Endothelial cell of hepatic sinusoid (primary cell): ENCODE data around the gene NT5C3B.
"Not testable (repeated sequence)": the region's sequence is repeated elsewhere in the genome, so short reads cannot be mapped to it uniquely, and the experiment has no call there.

ENCODE experiments used
- in situ Hi-C: cut with HindIII; loops from 2 replicates; pipeline ENCODE4 v1.10.0; 2017; ENCODE audit warnings: low sequenced_read_pairs

NT5C3B gene

GRCh38 chr17:41835800-41836549 is at the start of gene NT5C3B:
NT5C3B (minus strand) TSS chr17:41836232; CDS start chr17:41836193, 39 bp downstream.
- in situ Hi-C loops, result no loop called here

GRCh38 chr17:41885733-41886132 is 49.7 kb upstream of the NT5C3B start:
- in situ Hi-C loops, result no loop called here

- in situ Hi-C loops, result no loop called here
These were observed 46.7 kb upstream of the NT5C3B start for GRCh38 chr17:41882756-41883155.

GRCh38 chr17:41880130-41880529 is 44.1 kb upstream of the NT5C3B start:
- in situ Hi-C loops, result no loop called here

GRCh38 chr17:41874293-41874670 is 38.2 kb upstream of the NT5C3B start:
- in situ Hi-C loops, result not testable (repeated sequence)

GRCh38 chr17:41873559-41874292 is 37.7 kb upstream of the NT5C3B start:
- in situ Hi-C loops, result no loop called here

- in situ Hi-C loops, result no loop called here
These were observed 35.8 kb upstream of the NT5C3B start for GRCh38 chr17:41871789-41872188.

GRCh38 chr17:41870627-41871026 is 34.6 kb upstream of the NT5C3B start:
- in situ Hi-C loops, result no loop called here

- in situ Hi-C loops, result no loop called here
These were observed 34.1 kb upstream of the NT5C3B start for GRCh38 chr17:41870097-41870496.

- in situ Hi-C loops, result no loop called here
These were observed 33.4 kb upstream of the NT5C3B start for GRCh38 chr17:41869426-41869825.

GRCh38 chr17:41868568-41868967 is 32.5 kb upstream of the NT5C3B start:
- in situ Hi-C loops, result no loop called here

GRCh38 chr17:41865596-41865893 is 29.5 kb upstream of the NT5C3B start:
- in situ Hi-C loops, result no loop called here

GRCh38 chr17:41864836-41865595 is 29.0 kb upstream of the NT5C3B start, which contains the start of gene KLHL11:
KLHL11 (minus strand) TSS chr17:41865423; CDS start chr17:41865370, 53 bp downstream.
- in situ Hi-C loops, result no loop called here

GRCh38 chr17:41864498-41864835 is 28.4 kb upstream of the NT5C3B start:
- in situ Hi-C loops, result no loop called here

GRCh38 chr17:41863074-41863848 is 27.2 kb upstream of the NT5C3B start:
- in situ Hi-C loops, result no loop called here

GRCh38 chr17:41860254-41860931 is 24.4 kb upstream of the NT5C3B start:
- in situ Hi-C loops, result no loop called here

GRCh38 chr17:41851382-41851781 is 15.3 kb upstream of the NT5C3B start:
- in situ Hi-C loops, result not testable (repeated sequence)

GRCh38 chr17:41849251-41849990 is 13.4 kb upstream of the NT5C3B start:
- in situ Hi-C loops, result no loop called here

- in situ Hi-C loops, result no loop called here
These were observed 12.8 kb upstream of the NT5C3B start for GRCh38 chr17:41848788-41849187.

- in situ Hi-C loops, result no loop called here
These were observed 8.9 kb upstream of the NT5C3B start for GRCh38 chr17:41844971-41845370.
